DMS79 treated with DMSO at 0.1 percent for 48 hours (cell line): ENCODE data around the gene SEPHS1.

Experiments used
- DNase-seq: peaks from one replicate; lab custom pipeline; 2025; lab: John Stamatoyannopoulos, UW

SEPHS1 gene

GRCh38 chr10:13327534-13327933 lies 20.6 kb downstream of the SEPHS1 start:
- DNase-seq = no peak

- no peak for DNase-seq
Observed at GRCh38 chr10:13322615-13323148, 25.4 kb downstream of the SEPHS1 start.

GRCh38 chr10:13321576-13321975 lies 26.5 kb downstream of the SEPHS1 start:
- no peak for DNase-seq

- DNase-seq = no peak
Observed at GRCh38 chr10:13319166-13319565, 28.9 kb downstream of the SEPHS1 start.

- no peak for DNase-seq
Observed at GRCh38 chr10:13317474-13317873, 30.6 kb downstream of the SEPHS1 start.

GRCh38 chr10:13316635-13317311 lies 31.3 kb downstream of the SEPHS1 start:
- no peak for DNase-seq

GRCh38 chr10:13315361-13315760 lies 32.7 kb downstream of the SEPHS1 start:
- DNase-seq = no peak

GRCh38 chr10:13311177-13311575 lies 36.9 kb downstream of the SEPHS1 start:
- no peak for DNase-seq

GRCh38 chr10:13310518-13311176 lies 37.4 kb downstream of the SEPHS1 start:
- DNase-seq = no peak

- no peak for DNase-seq
Observed at GRCh38 chr10:13309792-13310191, 38.3 kb downstream of the SEPHS1 start.

GRCh38 chr10:13308096-13308495 lies 40.0 kb downstream of the SEPHS1 start:
- DNase-seq = no peak

- no peak for DNase-seq
Observed at GRCh38 chr10:13306103-13306502, 42.0 kb downstream of the SEPHS1 start.

GRCh38 chr10:13302821-13303555 lies 45.1 kb downstream of the SEPHS1 start:
- no peak for DNase-seq

GRCh38 chr10:13299437-13300287 lies 48.4 kb downstream of the SEPHS1 start, which contains the start of gene PHYH:
Gene PHYH, minus strand, starts transcription at chr10:13300064. Its CDS starts 22 bp downstream, at chr10:13300042.
- peak; percentile 28 for DNase-seq

- no peak for DNase-seq
Observed at GRCh38 chr10:13298748-13299436, 49.2 kb downstream of the SEPHS1 start.

GRCh38 chr10:13296476-13296875 lies 51.6 kb downstream of the SEPHS1 start:
- DNase-seq = no peak

- DNase-seq = no peak
Observed at GRCh38 chr10:13294784-13295183, 53.3 kb downstream of the SEPHS1 start.

GRCh38 chr10:13291821-13292773 lies 56.0 kb downstream of the SEPHS1 start:
- DNase-seq = no peak

GRCh38 chr10:13291061-13291460 lies 57.0 kb downstream of the SEPHS1 start:
- no peak for DNase-seq

GRCh38 chr10:13284050-13284449 lies 64.0 kb downstream of the SEPHS1 start:
- no peak for DNase-seq
